ENCODE data around the gene PCGF5.

PCGF5 gene

DNA sequence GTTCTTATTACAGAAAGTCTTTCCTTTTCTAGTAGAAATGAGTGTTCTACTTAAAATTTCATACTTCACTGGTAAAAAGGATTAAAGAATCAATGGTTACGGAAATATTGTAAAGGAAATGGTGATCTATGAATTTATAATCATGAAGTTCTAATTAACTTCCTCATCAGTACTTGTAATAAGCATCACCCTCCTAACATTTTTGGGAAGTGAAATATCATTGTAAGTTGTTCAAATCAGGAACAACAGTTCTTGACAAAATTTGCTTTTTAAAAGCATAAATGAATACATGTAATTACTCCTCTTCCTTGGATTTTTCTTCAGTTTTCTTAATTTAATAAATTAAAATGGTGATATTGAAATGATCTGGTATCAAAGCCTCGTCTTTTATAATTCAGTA, 5.6 kb upstream of the PCGF5 start:
- H3K4me3 ChIP-seq (ENCODE audit: low read length, poor library complexity, severe bottlenecking) = no peak overlapping the region
- H3K36me3 ChIP-seq (ENCODE audit: insufficient read depth, low read length) = no peaks in the 10 kb centered on the region
- peaks cover 12% of the 10 kb centered on the region for H3K4me1 ChIP-seq (ENCODE audit: insufficient read depth, low read length, poor library complexity, severe bottlenecking)
- no peak for TF ChIP-seq EZH2phosphoT487 (IDR thresholded peaks at IDR 0.05; ENCODE audit: borderline replicate concordance)
- TF ChIP-seq, protein P1, sequence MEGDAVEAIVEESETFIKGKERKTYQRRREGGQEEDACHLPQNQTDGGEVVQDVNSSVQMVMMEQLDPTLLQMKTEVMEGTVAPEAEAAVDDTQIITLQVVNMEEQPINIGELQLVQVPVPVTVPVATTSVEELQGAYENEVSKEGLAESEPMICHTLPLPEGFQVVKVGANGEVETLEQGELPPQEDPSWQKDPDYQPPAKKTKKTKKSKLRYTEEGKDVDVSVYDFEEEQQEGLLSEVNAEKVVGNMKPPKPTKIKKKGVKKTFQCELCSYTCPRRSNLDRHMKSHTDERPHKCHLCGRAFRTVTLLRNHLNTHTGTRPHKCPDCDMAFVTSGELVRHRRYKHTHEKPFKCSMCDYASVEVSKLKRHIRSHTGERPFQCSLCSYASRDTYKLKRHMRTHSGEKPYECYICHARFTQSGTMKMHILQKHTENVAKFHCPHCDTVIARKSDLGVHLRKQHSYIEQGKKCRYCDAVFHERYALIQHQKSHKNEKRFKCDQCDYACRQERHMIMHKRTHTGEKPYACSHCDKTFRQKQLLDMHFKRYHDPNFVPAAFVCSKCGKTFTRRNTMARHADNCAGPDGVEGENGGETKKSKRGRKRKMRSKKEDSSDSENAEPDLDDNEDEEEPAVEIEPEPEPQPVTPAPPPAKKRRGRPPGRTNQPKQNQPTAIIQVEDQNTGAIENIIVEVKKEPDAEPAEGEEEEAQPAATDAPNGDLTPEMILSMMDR (conservative IDR thresholded peaks at IDR 0.05; ENCODE audit: low read length) = no peak
- H3K9ac ChIP-seq (ENCODE audit: low read depth, low read length, poor library complexity, severe bottlenecking) = no peak overlapping the region
- no peaks in the 10 kb centered on the region for H3K9me3 ChIP-seq (ENCODE audit: insufficient read depth, low read depth, low read length)
- no peak overlapping the region for H3K4me2 ChIP-seq (ENCODE audit: low read depth, low read length, poor library complexity, severe bottlenecking)
- H4K20me1 ChIP-seq (ENCODE audit: insufficient read depth, low read length, poor library complexity, severe bottlenecking) = no peaks in the 10 kb centered on the region
- no peak overlapping the region for H2AFZ ChIP-seq (ENCODE audit: low read length)
- H3K9me2 ChIP-seq (replicated peaks; ENCODE audit: low read depth, low read length) = no peaks in the 10 kb centered on the region
- H3F3A ChIP-seq (ENCODE audit: low read depth) = no peaks in the 10 kb centered on the region
- H3K79me2 ChIP-seq (ENCODE audit: insufficient read depth, low read length) = peaks cover 9% of the 10 kb centered on the region
- H3K27me3 ChIP-seq (ENCODE audit: insufficient read depth, low read length, poor library complexity, severe bottlenecking) = no peaks in the 10 kb centered on the region

DNA sequence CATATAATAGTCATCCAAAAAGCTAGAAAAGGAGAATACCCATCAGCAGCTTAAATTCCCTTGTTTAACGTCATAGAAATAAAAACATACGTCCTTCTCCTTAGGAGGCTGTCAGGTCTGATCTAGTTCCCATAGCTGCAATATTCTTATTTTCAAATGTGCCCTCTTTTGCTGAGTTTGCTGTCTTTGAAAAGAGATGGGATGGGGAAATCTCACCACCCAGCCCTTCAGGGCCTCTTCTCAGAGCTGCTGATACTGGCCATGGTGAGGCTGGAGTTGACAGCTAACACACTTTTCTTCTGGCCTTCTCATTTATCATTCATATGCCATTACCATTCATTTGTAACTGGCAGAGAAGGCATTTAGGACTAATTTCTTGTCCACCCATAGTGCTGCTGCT, 5.1 kb upstream of the PCGF5 start:
- Histone ChIP-seq H3K9ac (ENCODE audit: low read depth, low read length, poor library complexity, severe bottlenecking) (no peak overlapping the region), H2AFZ (ENCODE audit: low read length) (no peak overlapping the region), H4K20me1 (ENCODE audit: insufficient read depth, low read length, poor library complexity, severe bottlenecking) (no peaks in the 10 kb centered on the region)

DNA sequence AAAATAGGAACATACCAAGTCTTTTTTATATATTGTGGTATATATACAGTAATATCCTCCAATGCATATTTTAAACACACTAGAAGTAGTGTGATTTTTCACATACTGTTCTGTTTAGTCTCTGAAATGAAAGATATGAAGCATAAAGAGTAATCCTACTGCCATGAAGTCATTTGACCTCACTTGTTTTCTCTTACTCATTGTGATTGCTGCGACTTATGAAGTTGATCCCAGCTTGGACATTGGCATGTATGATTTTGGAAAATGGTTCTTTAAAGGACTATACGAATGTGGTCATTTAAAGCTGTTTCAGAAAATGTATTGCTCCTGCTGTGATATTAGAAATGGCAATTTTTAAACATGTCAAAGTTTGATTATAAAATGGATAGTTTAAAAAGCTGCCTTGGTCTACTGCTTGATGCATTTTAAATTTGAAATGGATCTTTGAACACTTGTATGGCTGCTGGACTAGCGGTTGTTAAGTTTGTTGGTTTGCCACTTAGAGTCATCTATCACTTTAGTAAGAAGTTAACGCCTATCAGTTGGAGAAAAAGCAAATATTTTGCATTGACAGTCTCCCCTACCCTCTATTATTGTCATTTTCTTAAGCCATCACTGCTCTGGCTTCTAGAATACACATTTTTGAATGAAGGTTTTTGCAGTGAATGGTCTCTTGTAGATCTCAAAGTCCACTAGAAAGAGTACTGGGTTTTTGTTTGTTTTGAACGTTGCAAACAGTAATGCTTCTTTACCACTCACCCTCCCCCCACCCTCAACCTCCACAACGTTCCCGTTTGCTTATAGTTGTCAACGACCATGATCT, 881 bp upstream of the PCGF5 start:
- 0 out of 2 replicates have a peak overlapping the region, but pooled peaks have one; percentile 4 for H2AFZ ChIP-seq (ENCODE audit: low read length)
- H3K9ac ChIP-seq (ENCODE audit: low read depth, low read length, poor library complexity, severe bottlenecking) = no peak overlapping the region
- H3K79me2 ChIP-seq (ENCODE audit: insufficient read depth, low read length) = peaks cover 33% of the 10 kb centered on the region

More for the DNA sequence above, 5.1 kb upstream of the PCGF5 start:
- no peaks in the 10 kb centered on the region for H3F3A ChIP-seq (ENCODE audit: low read depth)
- no peak overlapping the region for H3K4me2 ChIP-seq (ENCODE audit: low read depth, low read length, poor library complexity, severe bottlenecking)
- H3K36me3 ChIP-seq (ENCODE audit: insufficient read depth, low read length) = no peaks in the 10 kb centered on the region
- H3K9me2 ChIP-seq (replicated peaks; ENCODE audit: low read depth, low read length) = no peaks in the 10 kb centered on the region
- no peaks in the 10 kb centered on the region for H3K27me3 ChIP-seq (ENCODE audit: insufficient read depth, low read length, poor library complexity, severe bottlenecking)
- peaks cover 11% of the 10 kb centered on the region for H3K4me1 ChIP-seq (ENCODE audit: insufficient read depth, low read length, poor library complexity, severe bottlenecking)
- no peak overlapping the region for H3K4me3 ChIP-seq (ENCODE audit: low read length, poor library complexity, severe bottlenecking)
- peaks cover 9% of the 10 kb centered on the region for H3K79me2 ChIP-seq (ENCODE audit: insufficient read depth, low read length)
- TF ChIP-seq, protein P1 (conservative IDR thresholded peaks at IDR 0.05; ENCODE audit: low read length) = no peak
- TF ChIP-seq EZH2phosphoT487 (IDR thresholded peaks at IDR 0.05; ENCODE audit: borderline replicate concordance) = no peak
- no peaks in the 10 kb centered on the region for H3K9me3 ChIP-seq (ENCODE audit: insufficient read depth, low read depth, low read length)

More for the DNA sequence above, 881 bp upstream of the PCGF5 start:
- TF ChIP-seq, protein P1 (conservative IDR thresholded peaks at IDR 0.05; ENCODE audit: low read length) = no peak
- TF ChIP-seq EZH2phosphoT487 (IDR thresholded peaks at IDR 0.05; ENCODE audit: borderline replicate concordance) = no peak
- Histone ChIP-seq H3F3A (ENCODE audit: low read depth) (no peaks in the 10 kb centered on the region), H3K9me3 (ENCODE audit: insufficient read depth, low read depth, low read length) (no peaks in the 10 kb centered on the region), H4K20me1 (ENCODE audit: insufficient read depth, low read length, poor library complexity, severe bottlenecking) (peaks cover 25% of the 10 kb centered on the region), H3K9me2 (replicated peaks; ENCODE audit: low read depth, low read length) (no peaks in the 10 kb centered on the region), H3K36me3 (ENCODE audit: insufficient read depth, low read length) (no peaks in the 10 kb centered on the region), H3K4me3 (ENCODE audit: low read length, poor library complexity, severe bottlenecking) (peak overlapping the region; percentile 58), H3K27me3 (ENCODE audit: insufficient read depth, low read length, poor library complexity, severe bottlenecking) (no peaks in the 10 kb centered on the region), H3K4me1 (ENCODE audit: insufficient read depth, low read length, poor library complexity, severe bottlenecking) (peaks cover 38% of the 10 kb centered on the region), H3K4me2 (ENCODE audit: low read depth, low read length, poor library complexity, severe bottlenecking) (peak overlapping the region; percentile 53)
